SIG-M5 (cell line): Measurements from ENCODE around the gene TRAPPC6A.
"Not testable (repeated sequence)": the region's sequence is repeated elsewhere in the genome, so short reads cannot be mapped to it uniquely, and the experiment has no call there.

Source experiments
- DNase-seq: peaks from one replicate; lab custom pipeline; 2025; lab: John Stamatoyannopoulos, UW

TRAPPC6A gene

DNA sequence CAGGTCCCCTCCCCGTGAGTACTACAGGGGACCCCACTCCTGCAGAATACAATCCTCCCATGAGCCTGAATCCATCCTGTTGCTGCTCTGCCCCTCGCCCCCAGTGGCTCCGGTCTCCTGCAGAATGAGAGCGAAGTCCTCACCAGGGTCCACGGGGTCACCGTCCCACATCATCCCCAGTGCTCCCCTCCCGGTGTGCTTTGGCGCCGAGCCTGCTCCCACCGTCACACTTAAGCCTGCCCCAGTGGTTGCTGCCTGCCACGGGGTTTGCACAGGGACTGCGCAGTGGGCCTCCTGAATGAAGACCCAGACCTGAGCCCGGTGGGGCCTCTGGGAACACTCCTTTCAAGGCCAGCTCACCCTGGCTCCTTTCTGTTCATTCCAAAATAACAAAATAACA, 47.8 kb downstream of the TRAPPC6A start:
- DNase-seq: no peak

DNA sequence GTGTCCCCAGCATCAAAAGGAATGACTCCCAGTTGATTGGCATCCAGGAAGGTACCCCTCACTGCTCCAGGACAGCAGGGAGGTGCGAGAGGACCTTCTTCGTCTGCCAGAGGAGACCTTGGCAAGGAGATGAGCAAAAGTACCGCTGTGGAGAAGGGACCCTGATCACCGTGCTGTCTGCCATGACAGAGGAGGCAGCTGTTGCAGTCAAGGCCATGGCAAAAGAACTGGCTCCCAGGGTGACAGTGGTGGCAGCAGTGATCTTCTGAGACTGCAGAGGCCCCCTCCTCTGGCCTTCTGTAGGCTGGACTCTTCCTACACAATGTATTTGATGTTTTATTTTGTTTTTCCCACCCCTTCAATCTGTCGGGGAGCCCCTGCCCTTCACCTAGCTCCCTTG, 49.2 kb downstream of the TRAPPC6A start:
- no peak for DNase-seq

GRCh38 chr19:45128146-45128545, 49.9 kb downstream of the TRAPPC6A start:
- no peak for DNase-seq

- no peak for DNase-seq
Observed at GRCh38 chr19:45126654-45127053, 51.4 kb downstream of the TRAPPC6A start.

GRCh38 chr19:45125975-45126493, 52.0 kb downstream of the TRAPPC6A start:
- no peak for DNase-seq

- DNase-seq: no peak
Observed at GRCh38 chr19:45125360-45125759, 52.7 kb downstream of the TRAPPC6A start.

GRCh38 chr19:45124021-45124420, 54.0 kb downstream of the TRAPPC6A start:
- no peak for DNase-seq

- DNase-seq: no peak
Observed at GRCh38 chr19:45123440-45123850, 54.6 kb downstream of the TRAPPC6A start.

GRCh38 chr19:45122832-45123231, 55.2 kb downstream of the TRAPPC6A start:
- no peak for DNase-seq

- DNase-seq: no peak
Observed at GRCh38 chr19:45121827-45122345, 56.2 kb downstream of the TRAPPC6A start.

DNA sequence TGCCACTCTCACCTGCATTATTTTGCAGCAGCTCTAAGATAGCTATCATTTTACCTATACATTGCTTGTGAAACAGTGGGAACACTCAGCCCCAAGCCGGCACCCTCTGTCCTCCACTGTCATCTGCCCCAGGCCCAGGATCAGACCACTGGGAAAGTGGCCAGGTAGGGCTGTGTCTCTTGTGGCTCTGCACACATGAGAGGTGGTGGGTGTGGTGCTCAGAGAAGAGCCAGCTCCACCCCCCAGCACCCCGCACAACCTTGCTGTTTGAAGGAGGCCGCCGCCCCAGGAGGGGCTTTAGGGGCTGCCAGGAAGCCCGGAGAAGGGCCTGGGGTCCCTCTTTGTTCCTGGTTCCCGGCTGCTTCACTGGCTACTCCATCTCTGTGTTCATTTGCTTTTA, 58.5 kb downstream of the TRAPPC6A start:
- no peak for DNase-seq

DNA sequence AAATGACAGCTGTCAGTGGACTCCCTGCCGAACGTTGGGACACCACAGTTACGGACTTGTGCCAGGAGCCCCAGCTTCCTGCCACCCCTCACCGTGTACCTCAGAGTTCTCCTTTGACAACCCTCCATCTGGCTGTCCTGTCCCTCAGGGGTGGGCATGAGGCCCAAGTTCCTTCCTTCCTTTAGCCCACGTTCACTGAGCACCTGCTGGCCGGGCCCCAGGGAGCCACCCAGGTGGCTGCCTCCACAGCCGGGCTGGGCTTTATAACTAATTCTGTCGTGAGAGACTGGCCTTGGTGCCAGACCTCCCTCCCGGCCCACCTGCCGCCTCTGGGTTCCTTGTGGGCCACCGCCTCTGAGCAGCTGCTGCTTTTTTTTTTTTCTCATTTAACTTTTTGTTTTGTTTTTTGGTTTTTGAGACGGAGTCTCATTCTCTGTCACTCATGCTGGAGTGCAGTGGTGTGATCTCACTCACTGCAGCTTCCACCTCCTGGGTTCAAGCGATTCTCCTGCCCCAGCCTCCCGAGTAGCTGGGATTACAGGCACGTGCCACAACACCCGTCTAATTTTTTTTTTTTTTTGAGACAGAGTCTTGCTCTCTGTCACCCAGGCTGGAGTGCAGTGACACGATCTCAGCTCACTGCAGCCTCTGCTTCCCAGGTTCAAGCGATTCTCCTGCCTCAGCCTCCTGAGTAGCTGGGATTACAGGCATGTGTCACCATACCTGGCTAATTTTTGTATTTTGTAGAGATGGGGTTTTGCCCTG, 59.3 kb downstream of the TRAPPC6A start:
- DNase-seq: not testable (repeated sequence)

DNA sequence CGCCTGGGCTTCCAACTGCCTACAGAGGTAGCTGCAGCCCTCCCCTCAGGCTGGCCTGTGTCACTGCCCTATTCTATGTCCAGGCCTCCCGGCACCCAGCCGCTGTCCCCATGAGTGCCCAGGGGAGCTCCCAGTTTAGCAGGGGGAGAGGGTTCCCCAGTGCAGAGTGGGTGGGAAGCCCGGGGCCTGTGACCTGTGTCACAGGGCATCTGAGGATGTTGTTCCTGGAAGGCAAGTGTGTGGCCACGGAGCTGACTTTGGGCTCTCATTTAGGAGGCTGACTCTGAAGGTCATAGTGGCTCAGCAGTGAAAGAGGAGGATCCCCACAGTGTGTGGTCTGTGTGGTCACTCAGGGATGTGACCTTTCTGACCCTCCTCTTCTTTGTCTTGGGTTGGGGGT, 59.9 kb downstream of the TRAPPC6A start:
- DNase-seq: no peak

- DNase-seq: no peak
Observed at GRCh38 chr19:45117671-45118070, 60.4 kb downstream of the TRAPPC6A start.

DNA sequence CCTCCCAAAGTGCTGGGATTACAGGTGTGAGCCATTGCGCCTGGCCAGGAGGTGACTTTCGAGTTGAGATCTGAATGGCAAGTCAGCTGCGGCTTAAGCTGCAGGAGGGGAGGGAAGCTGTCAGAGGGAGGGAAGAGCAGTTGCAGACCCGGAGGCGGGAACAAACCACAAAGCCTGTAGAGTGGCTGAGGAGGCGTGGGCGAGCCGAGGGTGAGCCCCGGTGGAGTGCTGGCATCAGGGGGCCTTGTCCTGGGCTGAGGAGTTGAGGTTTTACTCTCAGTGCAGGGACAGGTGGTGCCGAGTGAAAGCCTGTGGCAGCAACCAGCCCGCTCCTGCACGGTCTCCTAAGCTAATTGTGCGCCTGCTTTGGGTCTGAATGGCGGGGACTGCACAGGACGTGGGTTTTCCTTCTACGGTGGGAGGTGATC, 60.9 kb downstream of the TRAPPC6A start:
- DNase-seq: no peak

DNA sequence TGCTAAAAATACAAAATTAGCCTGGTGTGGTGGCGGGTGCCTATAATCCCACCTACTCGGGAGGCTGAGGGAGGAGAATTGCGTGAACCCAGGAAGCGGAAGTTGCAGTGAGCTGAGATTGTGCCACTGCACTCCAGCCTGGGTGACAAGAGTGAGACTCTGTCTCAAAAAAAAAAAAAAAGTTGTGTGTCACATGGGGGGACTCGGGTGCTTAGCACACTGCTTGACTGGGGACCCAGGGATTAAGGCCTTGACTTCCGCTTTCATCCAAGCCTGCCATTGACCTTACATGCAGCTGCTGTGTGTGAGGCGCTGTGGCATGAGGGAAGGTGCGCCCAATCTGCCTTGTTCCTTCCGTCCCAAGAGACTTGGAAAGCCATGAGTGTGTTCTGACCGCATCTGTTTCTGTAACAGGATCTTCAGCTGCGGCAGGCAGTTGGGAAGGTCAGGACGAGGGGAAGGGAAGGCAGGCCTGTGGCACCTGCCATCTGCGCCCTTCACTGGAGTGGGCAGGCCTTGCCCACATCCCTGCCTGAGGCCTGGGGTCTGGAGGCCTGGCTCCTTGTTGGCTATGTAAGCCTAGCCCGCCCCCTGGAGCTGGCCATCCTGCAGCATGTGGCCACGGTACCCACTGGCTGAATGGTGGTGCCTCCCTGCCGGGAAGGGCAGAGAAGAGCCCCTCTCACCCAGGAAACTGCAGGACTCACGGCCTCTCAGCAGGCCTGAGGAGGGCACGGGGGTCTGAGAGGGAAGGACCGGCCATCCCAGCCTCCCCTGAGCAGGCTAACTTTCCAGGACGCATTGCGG, 62.0 kb downstream of the TRAPPC6A start:
- peak; percentile 32 for DNase-seq

DNA sequence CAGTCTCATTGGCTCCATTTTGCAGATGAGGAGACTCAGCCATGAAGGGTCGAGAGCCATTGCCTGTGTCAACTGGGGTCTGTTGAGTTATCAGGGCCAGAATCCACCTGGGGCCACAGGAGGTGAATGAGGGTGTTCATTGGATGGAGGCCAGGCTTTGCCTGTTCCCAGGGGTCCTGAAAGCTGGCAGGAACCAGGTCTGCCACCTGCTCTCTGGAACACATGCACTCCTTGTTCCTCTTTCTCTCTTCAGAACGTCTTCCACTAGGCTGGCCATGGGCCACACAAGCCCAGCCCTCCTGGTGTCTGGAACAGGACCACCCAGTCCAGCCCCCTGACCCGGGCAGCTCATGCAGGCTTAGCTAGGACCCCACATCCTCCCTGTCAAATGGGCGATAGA, 63.9 kb downstream of the TRAPPC6A start:
- DNase-seq: no peak

DNA sequence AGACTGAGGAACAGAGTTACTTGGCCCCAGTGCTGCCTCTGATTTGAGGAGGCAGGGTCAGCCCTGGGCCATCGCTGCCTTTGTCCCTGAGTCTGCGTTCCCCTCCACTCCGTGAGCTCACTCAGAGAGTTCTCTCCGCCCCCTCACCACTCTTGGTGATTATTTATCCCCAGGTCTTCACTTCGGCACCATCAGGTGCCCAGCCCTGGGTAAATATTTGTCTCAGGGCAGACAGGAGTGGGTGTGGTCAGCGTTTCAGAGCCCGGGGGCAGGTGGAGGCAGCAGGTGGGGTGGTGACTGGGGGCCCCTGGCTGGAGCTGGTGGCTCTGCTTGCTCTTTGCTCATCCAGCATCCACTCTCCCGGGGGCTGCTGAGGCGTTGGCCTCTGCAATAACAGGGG, 64.4 kb downstream of the TRAPPC6A start:
- no peak for DNase-seq
